NCI-H1436 treated with DMSO at 0.1 percent for 48 hours (cell line): ENCODE data around the gene FBXW2.

ENCODE experiments used
- DNase-seq: peaks from one replicate; lab custom pipeline; 2025; lab: John Stamatoyannopoulos, UW

The FBXW2 gene

GRCh38 chr9:120714088-120714845, 78.9 kb downstream of the FBXW2 start, which contains the start of gene MEGF9:
Gene MEGF9 (minus strand): TSS chr9:120714470. CDS start chr9:120714358, 112 bp downstream.
- DNase-seq: peak; percentile 87

DNA sequence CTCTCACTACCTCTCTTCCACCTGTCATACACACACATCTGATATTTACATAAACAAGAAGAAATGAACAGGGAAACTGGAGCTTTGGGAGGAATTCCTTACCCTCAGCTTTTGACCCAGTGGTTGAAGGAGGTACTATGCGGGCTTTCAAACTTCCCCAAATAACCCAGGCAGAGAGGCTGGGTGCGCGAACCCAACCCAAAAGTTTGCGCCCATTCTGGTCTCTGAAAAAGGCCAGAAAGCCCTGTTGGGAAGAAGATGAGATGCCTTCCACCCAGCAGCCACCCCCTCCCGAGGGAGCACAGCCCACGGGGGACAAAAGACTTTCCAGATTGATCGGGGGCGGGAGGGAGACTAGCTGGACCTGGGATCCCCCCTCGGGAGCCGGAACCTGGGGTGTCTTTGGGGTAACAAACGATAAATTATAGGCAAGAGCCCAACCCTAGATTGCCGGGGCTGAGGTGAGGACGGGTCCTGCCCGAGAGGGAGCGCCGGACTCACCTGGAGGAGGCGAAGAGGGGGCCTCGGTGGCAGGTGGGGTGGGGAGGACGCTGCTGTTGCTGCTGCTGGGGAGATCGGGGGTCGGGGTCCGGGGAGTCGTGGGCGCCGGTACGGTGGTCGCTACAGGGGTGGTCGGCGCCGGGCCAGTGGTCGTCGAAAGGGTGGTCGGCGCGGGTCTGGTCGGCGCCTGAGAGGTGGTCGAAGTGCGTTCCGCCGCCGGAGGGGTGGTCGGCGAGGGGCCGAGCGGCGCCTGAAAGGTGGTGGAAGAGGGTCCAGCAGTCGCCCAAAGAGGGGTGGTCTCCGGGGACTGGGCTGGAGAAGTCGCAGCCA, 79.7 kb downstream of the FBXW2 start:
- no peak for DNase-seq

DNA sequence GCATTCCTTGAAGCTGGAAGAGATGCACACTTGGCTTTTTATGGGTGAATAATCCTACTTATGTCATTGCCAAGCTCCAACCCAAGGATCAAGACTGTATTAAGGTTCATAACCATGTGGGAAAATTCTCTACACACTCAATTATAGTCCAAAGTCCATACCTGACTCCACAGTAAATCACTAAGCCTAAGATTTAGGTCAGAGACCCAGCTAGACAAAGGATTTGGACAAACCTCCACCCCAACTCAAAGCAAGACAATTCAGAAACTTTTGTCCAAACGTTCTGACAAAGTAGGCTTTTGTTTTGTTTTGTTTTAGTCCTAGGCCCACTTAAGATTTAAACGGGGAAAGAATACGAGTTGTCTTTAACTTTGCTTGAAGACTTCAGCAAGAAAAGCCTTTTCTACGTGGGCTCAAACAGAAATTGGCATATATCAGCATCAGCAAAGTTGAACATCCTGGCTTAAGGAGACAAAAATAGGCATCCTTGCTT, 80.6 kb downstream of the FBXW2 start:
- DNase-seq: no peak

GRCh38 chr9:120711841-120712538, 81.2 kb downstream of the FBXW2 start:
- DNase-seq: no peak

GRCh38 chr9:120711354-120711753, 81.9 kb downstream of the FBXW2 start:
- no peak for DNase-seq

- no peak for DNase-seq
These were observed 82.9 kb downstream of the FBXW2 start for GRCh38 chr9:120710110-120710981.

DNA sequence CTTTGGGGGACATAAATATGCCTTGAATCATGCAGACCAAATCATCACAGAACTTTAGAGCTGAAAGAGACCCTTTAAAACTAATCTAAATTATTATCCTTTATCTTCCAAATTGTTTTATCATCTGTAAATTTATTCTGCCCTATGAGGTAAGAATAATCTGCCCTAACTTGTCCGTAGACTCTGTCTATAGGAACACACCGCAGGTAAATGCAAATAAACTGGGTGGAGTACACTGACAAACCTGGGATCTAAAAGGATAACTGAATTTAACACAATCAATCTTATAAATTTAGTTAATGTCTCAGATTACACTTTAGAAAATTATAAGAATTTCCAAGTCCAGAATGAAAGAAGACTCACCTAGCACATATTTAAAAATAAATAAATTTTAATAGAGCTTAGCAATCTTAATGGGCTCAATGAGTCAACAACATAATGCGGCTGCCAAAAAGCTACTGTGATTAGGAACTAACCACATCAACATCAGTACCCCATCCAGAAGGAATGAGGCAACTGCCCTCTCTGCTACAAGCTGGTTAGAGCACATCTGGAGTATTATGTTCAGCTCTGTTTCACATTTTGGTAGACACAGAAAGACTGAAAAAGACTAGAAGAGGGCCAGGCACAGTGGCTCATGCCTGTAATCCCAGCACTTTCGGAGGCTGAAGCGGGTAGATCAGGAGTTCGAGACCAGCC, 84.5 kb downstream of the FBXW2 start:
- DNase-seq: no peak

GRCh38 chr9:120707170-120707569, 86.0 kb downstream of the FBXW2 start:
- no peak for DNase-seq
